Measurements from ENCODE around the gene L3MBTL4.

DNA sequence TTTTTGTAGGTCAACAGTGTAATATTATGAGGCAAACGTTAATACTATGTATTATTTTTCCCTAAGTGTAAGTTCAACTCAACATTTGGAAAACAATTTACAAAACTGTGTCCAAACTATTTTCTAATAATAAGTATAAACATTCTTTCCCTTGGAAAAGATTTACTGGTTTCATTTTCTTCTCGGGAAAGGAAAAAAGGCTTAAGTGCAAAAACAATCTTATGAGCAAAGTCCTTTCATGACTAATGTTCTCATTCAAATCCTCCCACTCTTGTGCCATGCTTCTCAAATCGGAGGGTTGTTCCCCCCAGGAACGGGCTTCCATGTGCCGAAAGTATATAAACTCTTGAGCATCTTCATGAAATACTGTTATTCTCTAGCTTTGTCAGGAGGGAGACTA lies 19.8 kb upstream of the L3MBTL4 start:
- TF ChIP-seq CTCF (IDR thresholded peaks at IDR 0.05) (no peak), POLR2A (IDR thresholded peaks at IDR 0.05) (no peak)

Measured in esophagus squamous epithelium (tissue), 4 donors.